Left kidney (tissue), 2 donors: ENCODE data around the gene ERCC3. TPM values are rescaled to one million over a fixed set of nuclear protein-coding genes. Genes with fewer than 3 reads are reported as not detected.
"Not testable (repeated sequence)": the region's sequence is repeated elsewhere in the genome, so short reads cannot be mapped to it uniquely, and the experiment has no call there.

Experiments
- DNase-seq: peaks from one replicate; pipeline ENCODE4 v3.0.0-alpha.2; 2013
- polyA plus RNA-seq: library from polyadenylated mRNA; unstranded; fragments of 120-200 nt; gene quantifications from one replicate; pipeline ENCODE4 v1.2.1, GENCODE V29; 2013; ENCODE audit not compliant: insufficient read length

Gene ERCC3
- polyA plus RNA-seq, 1 donor = 86.4 TPM

GRCh38 chr2:127283275-127283674, 10.7 kb downstream of the ERCC3 start:
- no peak for DNase-seq

GRCh38 chr2:127280693-127281092, 13.3 kb downstream of the ERCC3 start:
- no peak for DNase-seq

- no peak for DNase-seq
Observed at GRCh38 chr2:127279781-127280180, 14.2 kb downstream of the ERCC3 start.

- DNase-seq = no peak
Observed at GRCh38 chr2:127278959-127279358, 15.0 kb downstream of the ERCC3 start.

- no peak for DNase-seq
Observed at GRCh38 chr2:127277028-127277427, 16.9 kb downstream of the ERCC3 start.

GRCh38 chr2:127275789-127276188, 18.2 kb downstream of the ERCC3 start:
- DNase-seq = no peak

GRCh38 chr2:127275356-127275755, 18.6 kb downstream of the ERCC3 start:
- DNase-seq = no peak

GRCh38 chr2:127270663-127271062, 23.3 kb downstream of the ERCC3 start:
- DNase-seq = no peak

GRCh38 chr2:127261804-127262406, 32.0 kb downstream of the ERCC3 start:
- peak; percentile 0 for DNase-seq

GRCh38 chr2:127259355-127259754, 34.6 kb downstream of the ERCC3 start:
- DNase-seq = no peak

GRCh38 chr2:127256866-127257265, 37.1 kb downstream of the ERCC3 start:
- DNase-seq = no peak

- DNase-seq = no peak
Observed at GRCh38 chr2:127256381-127256780, 37.6 kb downstream of the ERCC3 start.

- DNase-seq = no peak
Observed at GRCh38 chr2:127255721-127256120, 38.2 kb downstream of the ERCC3 start.

GRCh38 chr2:127255146-127255545, 38.8 kb downstream of the ERCC3 start:
- peak; percentile 0 for DNase-seq

GRCh38 chr2:127254386-127254981, 39.5 kb downstream of the ERCC3 start:
- no peak for DNase-seq

GRCh38 chr2:127241184-127241583, 52.8 kb downstream of the ERCC3 start:
- not testable (repeated sequence) for DNase-seq

- no peak for DNase-seq
Observed at GRCh38 chr2:127239395-127239794, 54.5 kb downstream of the ERCC3 start.

GRCh38 chr2:127237768-127238167, 56.2 kb downstream of the ERCC3 start:
- not testable (repeated sequence) for DNase-seq

GRCh38 chr2:127235082-127235702, 58.8 kb downstream of the ERCC3 start:
- DNase-seq = no peak

- DNase-seq = no peak
Observed at GRCh38 chr2:127233710-127234109, 60.2 kb downstream of the ERCC3 start.

- no peak for DNase-seq
Observed at GRCh38 chr2:127231130-127231865, 62.6 kb downstream of the ERCC3 start.

GRCh38 chr2:127229555-127229954, 64.4 kb downstream of the ERCC3 start:
- no peak for DNase-seq

- DNase-seq = no peak
Observed at GRCh38 chr2:127228102-127228501, 65.8 kb downstream of the ERCC3 start.
